ENCODE measurements around the gene CABP7. TPM values are rescaled to one million over a fixed set of nuclear protein-coding genes. Genes with fewer than 3 reads are reported as not detected.

CABP7 gene
- total and polyA plus RNA-seq, 8 donors: 0.12 to 0.35 TPM; not detected in 6

GRCh38 chr22:29780220-29780619 lies 60.4 kb downstream of the CABP7 start:
- Histone ChIP-seq H3K36me3 (no peaks in the 10 kb centered on the region), H3K27ac (peak overlapping the region in 3 of 5 donors; percentile 77 to 87 (median 80)), H3K27me3 (no peaks in the 10 kb centered on the region), H3K9me3 (no peaks in the 10 kb centered on the region), H3K4me1 (peaks cover 32 to 68% (median 51%) of the 10 kb centered on the region in 4 donors), H3K4me3 (no peak overlapping the region)
- no peak for DNase-seq
- intact Hi-C loops (cut with DNase I; ENCODE audit: low total_unique reads): no loop called here
- TF ChIP-seq CTCF (IDR thresholded peaks at IDR 0.05) (no peak), EP300 (IDR thresholded peaks at IDR 0.05) (no peak), POLR2AphosphoS5 (IDR thresholded peaks at IDR 0.05) (no peak), POLR2A (IDR thresholded peaks at IDR 0.05) (no peak)
- WGBS, 5 donors: 92 to 100% (median 92%) methylated on average over 5 of the region's 5 CpGs

DNA sequence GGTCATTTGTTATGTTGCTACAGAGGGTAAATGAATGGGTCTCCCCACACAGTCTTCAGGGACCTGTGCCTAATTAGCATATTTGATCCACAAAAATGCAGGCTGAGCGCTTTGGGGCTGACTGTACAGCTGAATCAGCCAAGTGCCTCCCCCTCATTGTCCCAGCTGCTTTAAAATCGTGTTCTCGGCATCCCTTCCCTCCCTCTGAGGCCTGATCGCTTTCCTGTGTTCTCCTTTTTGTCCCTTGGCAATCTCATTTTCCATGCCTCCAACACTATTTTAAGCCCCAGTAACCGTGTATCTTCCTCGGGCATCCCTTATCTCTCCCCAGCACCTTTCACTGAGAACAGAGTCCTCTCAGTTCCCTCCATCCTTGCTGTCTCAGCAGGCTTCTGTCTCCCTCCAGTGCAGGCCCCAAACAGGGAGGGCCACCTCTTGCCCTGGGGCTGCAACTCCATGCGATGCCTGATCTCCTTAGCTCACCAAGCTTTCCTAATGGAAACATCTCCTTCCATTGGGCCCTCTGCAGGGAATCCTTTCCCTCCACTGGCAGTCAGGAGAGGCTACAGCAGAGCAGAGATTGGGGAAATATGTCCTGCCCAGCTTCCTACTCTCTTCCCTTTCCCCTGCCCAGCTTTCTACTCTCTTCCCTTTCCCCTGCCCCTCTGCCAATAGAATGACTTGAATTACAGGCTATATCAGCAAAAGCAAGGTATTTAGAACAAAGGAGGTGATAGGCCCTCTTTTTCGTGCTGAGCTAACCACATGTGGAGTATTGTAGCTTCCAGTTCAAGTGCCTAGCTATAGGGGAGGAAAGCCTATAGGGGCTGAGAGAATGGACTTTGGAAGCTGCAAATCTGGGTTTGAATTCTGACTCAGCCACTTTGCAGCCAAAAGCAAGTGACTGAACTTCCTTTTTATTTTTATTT lies 61.2 kb downstream of the CABP7 start:
- no peaks in the 10 kb centered on the region for H3K27me3 ChIP-seq
- intact Hi-C loops (cut with DNase I; ENCODE audit: low total_unique reads): no loop called here
- no peak overlapping the region for H3K4me3 ChIP-seq
- peak in 1 of 2 donors; percentile 47 for DNase-seq
- TF ChIP-seq EP300 (IDR thresholded peaks at IDR 0.05): no peak
- TF ChIP-seq CTCF (IDR thresholded peaks at IDR 0.05): no peak
- TF ChIP-seq POLR2AphosphoS5 (IDR thresholded peaks at IDR 0.05): no peak
- TF ChIP-seq POLR2A (IDR thresholded peaks at IDR 0.05): no peak
- no peaks in the 10 kb centered on the region for H3K36me3 ChIP-seq
- H3K27ac ChIP-seq: peak overlapping the region; percentile 11 to 87 (median 79)
- peaks cover 40 to 76% (median 59%) of the 10 kb centered on the region in 4 donors for H3K4me1 ChIP-seq
- no peaks in the 10 kb centered on the region for H3K9me3 ChIP-seq
- whole genome bisulfite sequencing, 5 donors: 51 to 67% (median 59%) methylated on average over 8 of the region's 8 CpGs

Small RNAs within 50 kb of the gene (small RNA-seq; reads per million reads assigned to genes)
- gene AC004882.2 (0 reads per million in 4 donors), gene RF00019 (0 reads per million in 4 donors)

Other genes starting within 250 kb of the CABP7 start
- gene NEFH, start 239.8 kb upstream of the CABP7 start, total RNA-seq: 1 to 10 TPM in 1 of 5 donors, under 1 TPM in 2, not detected in 2; 0.14 to 2.7 (median 0.92) TPM
- under 1 TPM in 2 of 3 donors, not detected in 1; 0.25 to 0.43 TPM for gene NEFH, start 239.8 kb upstream of the CABP7 start, polyA plus RNA-seq
- 100 to 1,000 TPM in 1 of 5 donors, 10 to 100 TPM in 4; 19.3 to 123 (median 54.9) TPM for gene THOC5, start 166.2 kb upstream of the CABP7 start, total RNA-seq
- 10 to 100 TPM; 18.2 to 31.6 (median 21.8) TPM for gene THOC5, start 166.2 kb upstream of the CABP7 start, polyA plus RNA-seq
- gene NIPSNAP1, start 138.9 kb upstream of the CABP7 start, total RNA-seq: 10 to 100 TPM in 4 of 5 donors, 1 to 10 TPM in 1; 7.1 to 58.9 (median 24.4) TPM
- gene NIPSNAP1, start 138.9 kb upstream of the CABP7 start, polyA plus RNA-seq: 10 to 100 TPM; 23.1 to 37.3 (median 30.7) TPM
- 10 to 100 TPM; 16.9 to 37.6 (median 20.3) TPM for gene NF2, start 116.4 kb upstream of the CABP7 start, total RNA-seq
- 1 to 10 TPM; 5.8 to 8.4 (median 8.3) TPM for gene NF2, start 116.4 kb upstream of the CABP7 start, polyA plus RNA-seq
- gene ZMAT5, start 47.0 kb downstream of the CABP7 start, total RNA-seq: 10 to 100 TPM in 2 of 5 donors, 1 to 10 TPM in 2, under 1 TPM in 1; 0.58 to 19.0 (median 5.3) TPM
- 10 to 100 TPM; 30.3 to 37.9 (median 37.7) TPM for gene ZMAT5, start 47.0 kb downstream of the CABP7 start, polyA plus RNA-seq
- gene UQCR10, start 47.4 kb downstream of the CABP7 start, total RNA-seq: 100 to 1,000 TPM in 1 of 5 donors, 10 to 100 TPM in 3, 1 to 10 TPM in 1; 2.0 to 136 (median 49.6) TPM
- 100 to 1,000 TPM; 248 to 307 (median 293) TPM for gene UQCR10, start 47.4 kb downstream of the CABP7 start, polyA plus RNA-seq
- gene ASCC2, start 118.3 kb downstream of the CABP7 start, total RNA-seq: 100 to 1,000 TPM in 1 of 5 donors, 10 to 100 TPM in 4; 39.7 to 129 (median 80.5) TPM
- 10 to 100 TPM; 53.5 to 75.3 (median 59.3) TPM for gene ASCC2, start 118.3 kb downstream of the CABP7 start, polyA plus RNA-seq
- gene MTMR3, start 163.2 kb downstream of the CABP7 start, total RNA-seq: 100 to 1,000 TPM in 1 of 5 donors, 10 to 100 TPM in 4; 39.8 to 120 (median 78.2) TPM
- 10 to 100 TPM in 2 of 3 donors, 1 to 10 TPM in 1; 7.3 to 13.3 (median 12.8) TPM for gene MTMR3, start 163.2 kb downstream of the CABP7 start, polyA plus RNA-seq